Activated T-cell treated with anti-CD3 and anti-CD28 coated beads for 1 hour (primary cell): ENCODE measurements around the gene ITGA6.

Experiments
- DNase-seq: peaks from one replicate; pipeline ENCODE4 v3.0.0-alpha.2; 2020; ENCODE audit warnings: low read depth

Gene ITGA6

GRCh38 chr2:172416447-172417058 lies 10.8 kb upstream of the ITGA6 start:
- no peak for DNase-seq

DNA sequence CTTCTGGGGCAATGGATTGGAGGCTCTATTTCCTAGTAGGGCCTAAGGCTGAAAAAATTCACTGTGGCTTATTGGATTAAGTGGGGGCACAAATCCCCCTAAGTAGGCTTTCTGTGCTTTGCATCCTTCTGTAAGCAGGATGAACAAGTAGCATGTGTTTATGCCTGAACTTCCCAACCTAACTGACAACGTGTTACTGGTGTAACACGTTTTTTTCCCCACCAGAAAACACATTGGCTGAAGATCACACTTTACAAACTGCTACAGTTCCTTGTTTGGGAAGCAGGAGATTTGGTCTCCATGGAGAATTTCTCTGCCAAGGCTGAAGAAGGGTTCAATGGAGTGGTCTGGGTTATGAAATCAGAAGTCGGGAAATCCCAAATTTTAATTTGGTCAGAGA lies 7.2 kb upstream of the ITGA6 start:
- no peak for DNase-seq

GRCh38 chr2:172423160-172423559 lies 4.2 kb upstream of the ITGA6 start:
- DNase-seq, result no peak

DNA sequence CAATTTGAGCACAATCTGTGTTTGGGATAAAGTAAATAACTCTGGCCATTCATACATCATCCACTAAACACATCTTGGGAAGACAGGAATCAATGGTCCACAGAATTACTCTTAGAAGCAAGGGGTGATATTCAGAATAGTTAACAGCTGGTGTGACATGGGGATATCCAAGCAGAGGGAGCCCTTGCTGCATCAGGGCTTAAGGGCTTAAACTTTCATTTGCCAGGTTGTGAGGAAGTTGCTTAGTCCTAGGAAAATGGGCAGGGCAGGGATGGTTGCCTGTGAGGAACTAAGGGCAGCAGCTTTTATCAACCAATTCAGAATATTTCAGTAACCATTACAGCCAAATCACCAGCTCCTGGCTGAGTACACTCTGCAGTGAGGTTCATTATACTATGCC lies 2.0 kb upstream of the ITGA6 start:
- no peak for DNase-seq

GRCh38 chr2:172426635-172427255 lies 641 bp upstream of the ITGA6 start:
- no peak for DNase-seq

DNA sequence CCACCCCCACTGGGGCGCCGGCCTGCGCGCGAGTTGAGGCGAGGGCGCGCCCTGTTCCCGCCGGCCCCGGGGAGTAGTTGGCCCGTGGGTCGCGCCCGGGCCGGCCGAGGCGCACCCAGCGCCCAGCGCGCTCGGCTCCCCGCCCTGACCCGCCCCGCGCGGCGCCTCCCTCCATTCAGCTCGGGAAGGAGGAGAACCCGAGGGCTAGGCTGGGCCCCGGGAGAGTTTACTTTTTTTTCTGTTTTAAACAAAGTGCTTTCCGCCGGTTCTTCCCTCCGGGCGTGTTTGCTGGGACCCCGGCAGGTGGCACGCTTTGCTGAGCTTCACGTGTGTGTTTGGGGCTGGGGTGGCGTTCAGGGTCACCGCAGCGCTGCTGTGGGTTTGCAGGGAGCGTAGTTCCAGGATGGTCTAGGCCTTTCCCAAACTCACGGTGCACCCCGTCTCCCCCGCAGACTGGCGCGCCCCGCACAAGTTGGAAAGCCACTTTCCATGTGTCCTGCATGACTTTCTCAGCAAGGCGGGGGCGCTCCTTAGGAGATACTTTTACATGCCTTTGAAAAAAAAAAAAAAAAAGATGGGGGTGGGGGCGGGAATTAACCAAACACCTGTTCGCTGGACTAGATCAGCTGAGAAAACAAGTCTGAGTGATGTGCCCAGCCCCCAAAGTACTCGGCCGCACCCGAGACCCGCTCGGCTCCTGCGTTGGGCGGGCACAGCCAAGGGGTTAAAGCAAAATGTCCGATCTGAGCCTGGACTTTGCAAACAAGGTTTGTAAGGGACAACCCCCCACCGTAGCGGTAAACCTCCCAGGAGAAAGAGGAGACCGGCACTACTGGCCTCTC lies 825 bp downstream of the ITGA6 start:
- peak; percentile 48 for DNase-seq

DNA sequence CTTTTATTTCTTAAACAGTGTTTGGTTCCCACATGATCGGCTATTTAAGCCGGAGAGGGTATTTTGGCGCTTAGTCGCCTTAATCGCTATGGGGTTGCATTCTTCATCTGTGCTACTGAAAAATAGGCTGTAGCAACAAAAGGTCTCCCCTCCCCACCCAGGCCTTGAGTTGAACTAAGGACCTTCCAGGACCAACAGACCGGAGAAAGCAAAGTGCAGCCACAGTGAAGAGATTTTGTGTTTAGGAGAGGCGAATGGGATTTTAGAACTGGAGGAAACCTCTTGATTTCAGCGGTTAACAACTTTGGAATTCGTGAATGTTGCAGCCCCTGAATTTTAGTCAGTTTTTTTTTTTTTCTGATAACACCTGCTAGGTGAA lies 1.4 kb downstream of the ITGA6 start:
- DNase-seq, result no peak

GRCh38 chr2:172429301-172429968 lies 2.0 kb downstream of the ITGA6 start:
- no peak for DNase-seq

- no peak for DNase-seq
Observed at GRCh38 chr2:172430027-172430426, 2.6 kb downstream of the ITGA6 start.

DNA sequence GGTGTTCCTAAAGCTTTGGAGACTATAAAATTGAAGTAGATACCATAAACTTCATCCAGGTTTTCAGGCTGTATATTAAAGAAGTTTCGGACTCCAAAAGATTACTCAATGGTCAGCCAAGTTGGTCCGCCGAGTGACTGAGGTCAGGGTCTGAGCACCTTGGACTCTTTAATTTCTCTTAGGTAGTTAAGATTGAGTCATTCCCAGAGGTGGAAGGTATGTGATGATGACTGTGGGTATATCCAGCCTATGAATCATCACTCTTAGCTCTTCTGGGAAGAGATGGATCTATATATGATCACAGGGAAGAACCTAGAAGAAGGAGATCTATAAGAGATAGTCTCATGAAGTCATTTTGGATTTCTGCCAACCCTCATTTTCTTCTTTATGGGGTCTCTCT lies 3.3 kb downstream of the ITGA6 start:
- DNase-seq, result no peak

DNA sequence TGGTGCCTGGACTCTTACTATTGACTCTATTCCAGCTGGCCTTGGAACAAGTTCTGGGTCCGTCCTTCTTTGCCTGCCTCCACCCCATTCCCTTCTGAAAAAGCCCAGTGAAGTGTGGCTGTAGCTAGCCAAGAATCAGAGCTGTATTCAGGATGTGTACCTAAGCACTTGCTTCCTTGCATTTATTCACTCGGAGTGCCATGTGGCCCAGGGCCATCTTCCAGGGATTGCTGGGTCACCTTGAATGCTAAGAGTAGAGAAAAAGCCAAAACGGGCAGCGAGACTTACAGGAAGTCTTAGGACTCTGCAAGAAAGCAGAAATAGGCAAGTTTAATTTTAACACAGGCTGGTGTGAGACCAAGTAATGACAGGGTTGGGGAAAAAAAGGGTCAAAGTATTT lies 4.1 kb downstream of the ITGA6 start:
- no peak for DNase-seq

DNA sequence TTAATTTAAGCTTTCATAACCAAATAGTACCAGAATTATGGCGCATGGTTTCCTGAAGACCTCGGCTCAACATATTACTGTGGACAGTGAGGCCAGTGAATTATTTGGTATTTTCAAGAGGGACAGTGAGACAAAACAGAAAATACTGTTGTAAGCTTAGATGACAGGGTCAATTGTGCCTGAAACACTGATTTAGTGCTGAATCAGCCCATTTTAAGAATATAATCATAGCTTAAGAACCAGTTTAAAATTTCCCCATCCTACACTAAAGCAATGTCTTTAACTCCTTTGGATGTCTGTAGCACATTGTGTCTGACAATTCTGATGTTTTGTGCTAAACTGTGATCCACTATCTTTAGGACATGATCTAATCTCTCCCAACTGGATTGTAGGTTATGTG lies 4.6 kb downstream of the ITGA6 start:
- DNase-seq, result no peak

DNA sequence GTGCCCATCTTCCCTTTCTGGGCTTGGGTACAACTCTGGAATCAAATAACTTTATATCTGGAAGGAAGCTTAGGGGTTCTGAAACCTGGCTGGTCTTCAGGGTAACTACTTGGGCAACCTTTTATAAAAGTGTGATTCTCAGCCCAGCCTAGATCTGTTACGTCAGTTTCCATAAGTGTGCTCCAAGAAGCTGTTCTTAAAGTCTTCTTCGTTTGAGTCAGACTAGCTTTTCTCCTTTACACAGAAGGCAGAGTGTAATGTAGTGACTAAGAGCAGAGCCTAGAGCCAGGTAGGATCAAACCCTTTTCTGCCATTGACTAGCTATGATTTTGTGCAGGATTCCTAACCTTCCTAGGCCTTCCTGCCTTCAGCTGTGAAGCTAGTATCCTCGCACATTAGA lies 5.8 kb downstream of the ITGA6 start:
- DNase-seq, result no peak

DNA sequence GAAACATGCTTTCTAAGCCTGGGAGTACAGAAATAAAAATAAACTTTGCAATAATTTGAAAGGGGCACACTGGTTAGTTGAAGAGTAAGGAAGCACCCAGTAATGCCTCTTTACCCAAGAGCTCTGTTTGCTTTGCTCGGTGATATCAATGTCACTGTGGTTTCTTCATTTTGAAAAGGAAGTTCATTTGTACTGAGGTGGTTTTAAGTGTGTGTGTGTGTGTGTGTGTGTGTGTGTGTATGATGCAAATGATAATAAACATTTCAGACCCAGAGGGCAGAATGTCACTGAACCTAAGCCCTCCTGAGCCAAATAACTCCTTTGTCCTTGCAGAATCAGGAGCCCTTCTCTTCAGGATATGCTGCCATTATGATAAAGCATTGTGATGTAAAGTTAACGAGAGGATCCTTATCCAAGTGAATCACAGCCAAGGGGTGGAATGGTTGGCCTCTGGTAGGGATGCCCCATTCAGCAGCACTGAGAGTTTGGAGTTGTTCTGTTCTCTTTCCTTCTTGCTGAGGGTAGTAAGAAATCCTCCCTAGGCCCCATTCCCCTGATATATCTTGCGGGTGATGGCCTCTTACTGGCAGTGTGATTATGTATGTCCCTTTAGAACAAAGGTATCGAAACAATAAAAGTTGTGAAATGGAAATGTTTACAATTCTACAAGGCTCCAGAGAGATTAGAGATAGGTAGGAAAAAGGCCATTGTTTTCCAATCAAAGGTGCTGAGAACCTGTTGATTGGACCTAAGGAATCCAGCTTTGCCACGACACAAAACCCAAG lies 7.6 kb downstream of the ITGA6 start:
- peak; percentile 27 for DNase-seq

DNA sequence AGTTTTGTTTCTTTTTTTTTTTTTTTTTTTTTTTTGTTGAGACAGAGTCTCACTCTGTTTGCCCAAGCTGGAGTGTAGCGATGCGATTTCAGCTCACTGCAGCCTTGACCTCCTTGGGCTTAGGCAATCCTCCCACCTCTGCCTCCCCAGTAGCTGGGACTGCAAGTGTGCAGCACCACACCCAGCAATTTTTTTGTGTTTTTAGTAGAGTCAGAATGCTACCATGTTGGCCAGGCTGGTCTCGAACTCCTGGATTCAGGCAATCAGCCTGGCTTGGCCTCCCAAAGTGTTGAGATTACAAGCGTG lies 8.2 kb downstream of the ITGA6 start:
- no peak for DNase-seq

DNA sequence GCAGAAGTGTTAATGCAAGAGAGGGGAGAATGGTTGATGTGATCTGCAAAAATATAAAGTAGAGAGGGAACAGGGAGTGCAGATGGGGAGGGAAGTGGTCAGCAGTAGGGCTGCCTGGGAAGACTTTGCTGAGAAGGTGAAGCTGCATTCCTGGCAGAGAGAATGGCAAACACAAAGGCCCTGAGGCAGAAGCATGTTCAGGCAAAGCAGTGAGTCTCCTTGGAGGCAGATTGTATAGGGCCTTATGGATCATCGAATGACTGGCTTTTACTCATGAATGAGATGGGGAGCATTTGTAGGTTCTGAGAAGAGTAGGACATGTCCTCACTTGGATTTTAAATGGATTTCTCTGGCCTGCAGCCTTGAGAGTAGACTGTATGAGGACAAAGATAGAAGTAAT lies 9.5 kb downstream of the ITGA6 start:
- DNase-seq, result no peak

- peak; percentile 24 for DNase-seq
Observed at GRCh38 chr2:172437419-172438341, 10.3 kb downstream of the ITGA6 start.

DNA sequence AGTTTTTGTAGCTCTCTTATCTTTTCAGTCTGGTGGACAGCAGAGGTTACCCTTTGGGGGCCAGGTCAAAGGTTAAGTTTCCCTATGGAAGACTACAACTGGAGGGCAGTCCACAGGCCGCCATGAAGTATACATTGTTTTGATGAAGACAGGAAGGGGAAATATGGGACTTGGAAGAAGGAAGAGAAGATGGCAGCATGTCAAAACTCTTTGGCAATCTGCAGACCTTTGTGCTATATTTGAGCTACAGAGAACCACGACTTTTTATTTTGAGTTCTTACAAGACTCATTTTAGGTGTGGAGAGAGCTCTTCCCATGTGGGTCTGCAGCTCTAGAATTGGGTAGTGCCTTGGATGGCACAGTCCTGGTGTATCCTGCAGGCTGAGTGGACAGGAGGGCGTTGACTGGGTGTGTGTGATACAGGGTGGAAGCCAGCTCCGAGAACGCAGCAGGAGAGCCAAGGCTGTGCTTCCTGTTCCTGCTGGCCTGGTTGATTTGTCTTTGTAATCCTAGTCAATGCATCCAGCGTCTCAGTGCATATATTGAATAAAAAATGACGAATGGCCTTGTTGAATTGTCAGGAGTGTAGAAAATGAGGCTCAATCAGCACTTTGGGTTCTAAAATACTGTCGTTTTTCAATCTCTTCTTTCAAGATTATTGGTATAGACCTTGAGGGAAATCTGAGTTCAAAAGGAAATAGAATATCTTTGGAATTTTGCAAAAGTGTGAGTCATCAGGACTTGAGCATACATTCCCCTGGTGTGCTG lies 11.5 kb downstream of the ITGA6 start:
- no peak for DNase-seq

- no peak for DNase-seq
Observed at GRCh38 chr2:172439509-172439860, 12.1 kb downstream of the ITGA6 start.

DNA sequence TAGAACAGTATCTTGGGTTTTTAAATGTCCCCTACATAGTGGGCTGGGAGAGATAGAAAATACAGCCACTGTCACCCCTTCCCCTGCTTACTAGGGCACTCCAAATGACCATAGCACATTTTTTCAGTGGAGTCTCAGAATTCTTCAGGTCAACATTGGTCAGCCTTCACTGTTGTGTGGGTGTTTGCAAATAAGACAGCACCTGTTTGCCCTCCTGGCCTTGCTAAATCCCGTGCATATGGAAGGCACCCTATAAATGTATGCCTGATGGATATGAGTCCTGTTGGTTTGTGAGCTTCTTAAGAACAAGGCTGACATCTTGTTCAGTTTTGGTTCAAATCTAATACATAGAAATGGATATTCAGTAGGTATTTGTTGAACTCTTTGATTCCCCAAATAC lies 12.5 kb downstream of the ITGA6 start:
- DNase-seq, result no peak

- no peak for DNase-seq
Observed at GRCh38 chr2:172440795-172441194, 13.4 kb downstream of the ITGA6 start.
